Upper lobe of left lung (tissue), 4 donors: ENCODE results near the gene RALGDS.

Experiments
- CTCF ChIP-seq, 6 experiments: fragments of 450-650 bp in 4 of 6; fragments of 200-600 bp in 2 of 6; sonication (generic) in 2 of 6; IDR thresholded peaks; one replicate each; pipeline ENCODE4 v1.5.1; 2016 to 2019; ENCODE audit warnings: antibody characterized with exemption in 6 of 6
- POLR2A ChIP-seq, 4 donors: fragments of 450-650 bp; IDR thresholded peaks; one replicate each; pipeline ENCODE4 v1.5.1; 2016 to 2017; ENCODE audit warnings: antibody characterized with exemption in 4 of 4, mild to moderate bottlenecking in 2 of 4

GRCh38 chr9:133151041-133151440 lies 30.0 kb upstream of the RALGDS start:
- no peak for TF ChIP-seq CTCF (IDR thresholded peaks at IDR 0.05)
- TF ChIP-seq POLR2A (IDR thresholded peaks at IDR 0.05) = no peak
